HepG2 (cell line): ENCODE measurements around the gene MRPL14. TPM values are rescaled to one million over a fixed set of nuclear protein-coding genes. Genes with fewer than 3 reads are reported as not detected.

Source experiments
- ATAC-seq: fragments of 200-7000 bp; cut with Tn5 transposase; 3 replicates; pipeline ENCODE4 v1.9.1; 2020; ENCODE audit warnings: mild to moderate bottlenecking, moderate library complexity
- BruUV-seq: library from RNA; stranded (reverse); fragments of 400-500 nt; replicated peaks from 2 replicates; lab custom pipeline; 2021; lab: Mats Ljungman, UMichigan
- CTCF ChIA-PET: fragments of 300-600 bp; formaldehyde crosslinking; extraction: SDS; loops from one replicate; lab custom pipeline; 2021; ENCODE audit warnings: low total read pairs, inconsistent platforms, low intra/inter-chr PET ratio; lab: Yijun Ruan, JAX
- POLR2A ChIA-PET: fragments of 350-600 bp; sonication (Branson Sonifier 250); formaldehyde crosslinking; loops from one replicate; lab custom pipeline; 2020; ENCODE audit warnings: antibody characterized with exemption, inconsistent platforms; lab: Yijun Ruan, JAX
- DNase-seq: peaks from one replicate; pipeline ENCODE4 v3.0.0-alpha.2; 2015; ENCODE audit warnings: low spot score
- FAIRE-seq: peaks from 3 replicates; lab custom pipeline; 2011; peaks lifted over from hg19 to GRCh38; lab: Jason Lieb, UNC
- H2AFZ ChIP-seq: one replicate; pipeline ENCODE4 v1.6.1; 2011; ENCODE audit warnings: low read length, inconsistent platforms
- H3K27ac ChIP-seq: fragments of 300-600 bp; 3 replicates; pipeline ENCODE4 v1.8.0; 2011; ENCODE audit warnings: mixed run types, mild to moderate bottlenecking, mixed read lengths, low read length, inconsistent platforms; ENCODE audit not compliant: insufficient read depth; ENCODE audit errors: extremely low read length
- H3K27me3 ChIP-seq, 2 experiments: fragments of 200-600 bp in 1 of 2; 2 replicates in 1 of 2; 3 replicates in 1 of 2; pipeline versions ENCODE4 v1.6.0 to v1.8.0; 2011; ENCODE audit warnings: low read length in 2 of 2, mild to moderate bottlenecking in 2 of 2, moderate library complexity in 2 of 2, inconsistent platforms in 1 of 2; ENCODE audit not compliant: insufficient read depth in 2 of 2, control insufficient read depth in 1 of 2
- H3K36me3 ChIP-seq, 2 experiments: fragments of 200-600 bp in 1 of 2; replicated peaks in 1 of 2; 2 replicates in 1 of 2; 3 replicates in 1 of 2; pipeline versions ENCODE4 v1.5.1 to v1.8.0; 2011; ENCODE audit warnings: low read length in 2 of 2, inconsistent platforms in 1 of 2; ENCODE audit not compliant: insufficient read depth in 2 of 2, control insufficient read depth in 1 of 2
- H3K4me1 ChIP-seq: 2 replicates; pipeline ENCODE4 v1.5.1; 2012; ENCODE audit warnings: low read length, inconsistent platforms; ENCODE audit not compliant: insufficient read depth
- H3K4me2 ChIP-seq: 2 replicates; pipeline ENCODE4 v1.6.0; 2011; ENCODE audit warnings: low read depth, low read length, inconsistent platforms
- H3K4me3 ChIP-seq, 3 experiments: fragments of 200-600 bp in 1 of 3; sonication (generic), shearing (Covaris generic) in 1 of 3; replicated peaks in 1 of 3; 2 replicates each; pipeline ENCODE4 v1.5.1; 2011 to 2016; ENCODE audit warnings: low read length in 3 of 3, inconsistent platforms in 2 of 3, low read depth in 2 of 3, mild to moderate bottlenecking in 2 of 3, control low read depth in 1 of 3, mixed read lengths in 1 of 3; ENCODE audit not compliant: insufficient read depth in 1 of 3
- H3K79me2 ChIP-seq: one replicate; pipeline ENCODE4 v1.6.1; 2011; ENCODE audit warnings: low read length, inconsistent platforms; ENCODE audit not compliant: insufficient read depth
- H3K9ac ChIP-seq: 2 replicates; pipeline ENCODE4 v1.6.0; 2011; ENCODE audit warnings: mild to moderate bottlenecking, low read depth, low read length, inconsistent platforms; ENCODE audit not compliant: insufficient read depth
- H3K9me3 ChIP-seq: 2 replicates; pipeline ENCODE4 v1.5.1; 2012; ENCODE audit warnings: mild to moderate bottlenecking, low read length
- H4K20me1 ChIP-seq: 2 replicates; pipeline ENCODE4 v1.6.0; 2011; ENCODE audit warnings: inconsistent platforms, mild to moderate bottlenecking, low read length, moderate library complexity; ENCODE audit not compliant: insufficient read depth
- ARID3A ChIP-seq: IDR thresholded peaks from 2 replicates; pipeline ENCODE4 v1.6.1; 2012; ENCODE audit warnings: low read depth, low read length, improper control_type of control experiment
- CCAR2 ChIP-seq: fragments of 200-400 bp; formaldehyde crosslinking; optimal IDR thresholded peaks from 2 replicates; pipeline ENCODE3; 2018; ENCODE audit warnings: low read depth, mild to moderate bottlenecking, low read length, moderate library complexity
- NFYC ChIP-seq: IDR thresholded peaks from 2 replicates; pipeline ENCODE4 v1.6.1; 2016; ENCODE audit warnings: missing genetic modification reagents, missing compliant biosample characterization
- PREB ChIP-seq: sonication (generic); formaldehyde crosslinking; IDR thresholded peaks from 2 replicates; pipeline ENCODE4 v1.4.0; 2020; ENCODE audit warnings: missing genetic modification reagents
- REL ChIP-seq: sonication (generic); formaldehyde crosslinking; conservative IDR thresholded peaks from 2 replicates; pipeline ENCODE4 v1.8.0; 2022; ENCODE audit warnings: mild to moderate bottlenecking, missing genetic modification reagents, moderate library complexity
- RORA ChIP-seq: sonication (generic); formaldehyde crosslinking; IDR thresholded peaks from 2 replicates; pipeline ENCODE4 v1.5.0; 2020; ENCODE audit warnings: mild to moderate bottlenecking, missing genetic modification reagents, moderate library complexity
- SATB2 ChIP-seq: sonication (generic); formaldehyde crosslinking; IDR thresholded peaks from 2 replicates; pipeline ENCODE4 v1.5.0; 2020; ENCODE audit warnings: missing genetic modification reagents
- THAP9 ChIP-seq: sonication (generic); formaldehyde crosslinking; IDR thresholded peaks from 2 replicates; pipeline ENCODE4; 2020; ENCODE audit warnings: missing genetic modification reagents, mild to moderate bottlenecking, borderline replicate concordance
- ZNF160 ChIP-seq: sonication (generic); formaldehyde crosslinking; IDR thresholded peaks from 2 replicates; pipeline ENCODE4 v1.8.0; 2022; ENCODE audit warnings: mild to moderate bottlenecking, inconsistent platforms, missing genetic modification reagents
- ZNF280D ChIP-seq: sonication (generic); formaldehyde crosslinking; IDR thresholded peaks from 2 replicates; pipeline ENCODE4 v1.5.1; 2020; ENCODE audit warnings: mild to moderate bottlenecking, missing genetic modification reagents
- WGBS: methylation state at CpG from one replicate; pipeline ENCODE4 v1.1.6; 2017; ENCODE audit warnings: low lambda C conversion rate; 5-methylcytosine and 5-hydroxymethylcytosine counted together
- in situ Hi-C: cut with HindIII; loops from 2 replicates; pipeline ENCODE4 v1.10.0; 2017; ENCODE audit warnings: low pct_unique_long_range_greater_than_20kb; ENCODE audit not compliant: extremely low pct_ligation_motif_present
- intact Hi-C: fragments of 100-400 bp; cut with micrococcal nuclease; formaldehyde crosslinking; loops from one replicate; pipeline ENCODE4 v1.10.0; 2022; ENCODE audit not compliant: unreplicated experiment
- polyA plus RNA-seq, 8 experiments: library from polyadenylated mRNA; depleted of rRNA in 3 of 8; stranded (reverse) in 7 of 8; unstranded in 1 of 8; fragments of >200 nt; fragmentation: Illumina TruSeq in 4 of 8; extraction: Trizol in 4 of 8; gene quantifications; 2 replicates each; pipeline versions ENCODE4 v1.2.1 to v1.2.3, GENCODE V29; 2011 to 2016; ENCODE audit warnings: low read depth in 4 of 8, missing spikeins in 1 of 8, mixed read lengths in 1 of 8; ENCODE audit not compliant: insufficient read depth in 1 of 8
- total RNA-seq, 5 experiments: library from RNA; depleted of rRNA; stranded (reverse); fragments of >200 nt; fragmentation: Illumina TruSeq; extraction: Trizol; gene quantifications; 2 replicates each; pipeline ENCODE4 v1.2.3, GENCODE V29; 2016; ENCODE audit warnings: low read depth in 1 of 5

MRPL14 gene
- total and polyA plus RNA-seq, 2 of the 13 experiments (the other 11 are each of a cell fraction or from before 2014, with no cell fraction given), result 157 to 178 TPM

GRCh38 chr6:44108471-44108870, 18.8 kb downstream of the MRPL14 start:
- H3K27me3 ChIP-seq, result no peaks in the 10 kb centered on the region
- BruUV-seq, result no TSS peak
- no peak for ATAC-seq
- H3K4me1 ChIP-seq, result peaks cover 54% of the 10 kb centered on the region
- CTCF ChIA-PET, result no interaction called here
- intact Hi-C loops (no loop called here), in situ Hi-C loops (no loop called here)
- H3K36me3 ChIP-seq, result peaks cover 41 to 79% of the 10 kb centered on the region in 2 experiments
- POLR2A ChIA-PET, result no interaction called here
- no peak overlapping the region for H3K4me3 ChIP-seq
- H3K9me3 ChIP-seq, result no peaks in the 10 kb centered on the region
- FAIRE-seq, result no peak
- no peaks in the 10 kb centered on the region for H4K20me1 ChIP-seq
- peaks cover 26% of the 10 kb centered on the region for H3K79me2 ChIP-seq
- no peak for DNase-seq
- H3K4me2 ChIP-seq, result no peak overlapping the region
- no peak overlapping the region for H2AFZ ChIP-seq
- H3K9ac ChIP-seq, result no peak overlapping the region
- no peak overlapping the region for H3K27ac ChIP-seq
- 80% methylated on average over 1 of the region's 1 CpG for WGBS
- TF ChIP-seq ARID3A, result no peak
- TF ChIP-seq RORA (CRISPR knock-in tag), result no peak
- no peak for TF ChIP-seq REL
- no peak for TF ChIP-seq NFYC (CRISPR knock-in tag)
- no peak for TF ChIP-seq ZNF280D (CRISPR knock-in tag)
- no peak for TF ChIP-seq ZNF160 (CRISPR knock-in tag)
- no peak for TF ChIP-seq PREB (CRISPR knock-in tag)
- TF ChIP-seq SATB2 (CRISPR knock-in tag), result no peak
- TF ChIP-seq THAP9, result no peak
- no peak for TF ChIP-seq CCAR2
